GM12872 (cell line): ENCODE results near the gene PIAS1.

ENCODE experiments used
- TF ChIP-seq, protein P1 (sequence below): IDR thresholded peaks from 3 replicates; pipeline ENCODE4 v1.5.1; 2011; ENCODE audit warnings: low read depth, mild to moderate bottlenecking, low read length, moderate library complexity; ENCODE audit not compliant: insufficient read depth

PIAS1 gene

DNA sequence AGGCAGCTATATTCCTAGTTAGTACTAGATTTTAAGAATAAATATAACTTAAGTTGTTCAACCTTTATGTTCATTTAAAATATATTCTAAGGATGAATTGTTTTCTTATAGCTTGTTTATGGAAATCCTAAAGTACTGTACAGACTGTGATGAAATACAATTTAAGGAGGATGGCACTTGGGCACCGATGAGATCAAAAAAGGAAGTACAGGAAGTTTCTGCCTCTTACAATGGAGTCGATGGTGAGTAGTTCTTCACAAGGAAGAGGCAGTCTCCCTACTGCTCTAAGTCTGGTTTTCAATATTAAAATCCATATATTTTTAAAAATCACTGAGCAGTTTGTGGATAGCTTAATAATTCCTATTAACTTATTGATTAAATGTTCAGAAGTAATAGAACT is 121.4 kb downstream of the PIAS1 start:
- TF ChIP-seq, protein P1, sequence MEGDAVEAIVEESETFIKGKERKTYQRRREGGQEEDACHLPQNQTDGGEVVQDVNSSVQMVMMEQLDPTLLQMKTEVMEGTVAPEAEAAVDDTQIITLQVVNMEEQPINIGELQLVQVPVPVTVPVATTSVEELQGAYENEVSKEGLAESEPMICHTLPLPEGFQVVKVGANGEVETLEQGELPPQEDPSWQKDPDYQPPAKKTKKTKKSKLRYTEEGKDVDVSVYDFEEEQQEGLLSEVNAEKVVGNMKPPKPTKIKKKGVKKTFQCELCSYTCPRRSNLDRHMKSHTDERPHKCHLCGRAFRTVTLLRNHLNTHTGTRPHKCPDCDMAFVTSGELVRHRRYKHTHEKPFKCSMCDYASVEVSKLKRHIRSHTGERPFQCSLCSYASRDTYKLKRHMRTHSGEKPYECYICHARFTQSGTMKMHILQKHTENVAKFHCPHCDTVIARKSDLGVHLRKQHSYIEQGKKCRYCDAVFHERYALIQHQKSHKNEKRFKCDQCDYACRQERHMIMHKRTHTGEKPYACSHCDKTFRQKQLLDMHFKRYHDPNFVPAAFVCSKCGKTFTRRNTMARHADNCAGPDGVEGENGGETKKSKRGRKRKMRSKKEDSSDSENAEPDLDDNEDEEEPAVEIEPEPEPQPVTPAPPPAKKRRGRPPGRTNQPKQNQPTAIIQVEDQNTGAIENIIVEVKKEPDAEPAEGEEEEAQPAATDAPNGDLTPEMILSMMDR: no peak

DNA sequence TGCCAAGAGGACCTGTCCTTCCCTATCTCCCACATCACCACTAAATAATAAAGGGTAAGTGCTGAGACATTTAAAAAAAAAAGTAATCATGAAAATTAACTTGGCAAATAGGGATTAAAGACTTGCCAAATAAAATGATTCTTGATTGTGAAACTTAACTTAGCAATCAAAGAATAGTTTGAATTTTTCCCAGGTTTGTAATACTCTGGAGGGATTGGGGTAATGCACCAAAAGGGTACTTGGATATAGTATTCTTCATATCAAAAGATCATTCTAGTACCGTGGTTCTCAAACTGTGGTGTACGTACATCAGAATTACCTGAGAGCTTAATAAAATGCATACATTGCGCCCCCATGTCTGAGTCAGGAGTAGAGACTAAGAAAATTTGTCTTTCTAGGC is 122.5 kb downstream of the PIAS1 start:
- TF ChIP-seq, protein P1: no peak

DNA sequence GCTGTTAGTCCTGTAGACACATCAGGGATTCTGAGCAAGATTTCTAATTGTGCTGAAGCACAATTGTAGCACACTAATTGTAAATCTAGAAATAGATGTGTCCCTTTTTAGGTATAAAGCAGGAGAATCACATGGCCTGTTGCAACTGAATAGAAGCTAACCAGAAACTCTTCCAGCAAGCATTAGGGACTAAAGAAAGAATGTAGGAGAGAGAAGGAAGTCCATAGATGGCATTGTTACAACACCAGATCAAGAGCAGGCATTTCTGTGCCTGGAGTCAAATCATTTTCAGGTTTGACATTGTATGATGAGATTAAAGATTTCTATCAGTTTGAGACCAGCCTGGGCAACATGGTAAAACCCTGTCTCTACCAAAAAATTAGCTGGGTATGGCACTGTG is 123.6 kb downstream of the PIAS1 start:
- TF ChIP-seq, protein P1: no peak

DNA sequence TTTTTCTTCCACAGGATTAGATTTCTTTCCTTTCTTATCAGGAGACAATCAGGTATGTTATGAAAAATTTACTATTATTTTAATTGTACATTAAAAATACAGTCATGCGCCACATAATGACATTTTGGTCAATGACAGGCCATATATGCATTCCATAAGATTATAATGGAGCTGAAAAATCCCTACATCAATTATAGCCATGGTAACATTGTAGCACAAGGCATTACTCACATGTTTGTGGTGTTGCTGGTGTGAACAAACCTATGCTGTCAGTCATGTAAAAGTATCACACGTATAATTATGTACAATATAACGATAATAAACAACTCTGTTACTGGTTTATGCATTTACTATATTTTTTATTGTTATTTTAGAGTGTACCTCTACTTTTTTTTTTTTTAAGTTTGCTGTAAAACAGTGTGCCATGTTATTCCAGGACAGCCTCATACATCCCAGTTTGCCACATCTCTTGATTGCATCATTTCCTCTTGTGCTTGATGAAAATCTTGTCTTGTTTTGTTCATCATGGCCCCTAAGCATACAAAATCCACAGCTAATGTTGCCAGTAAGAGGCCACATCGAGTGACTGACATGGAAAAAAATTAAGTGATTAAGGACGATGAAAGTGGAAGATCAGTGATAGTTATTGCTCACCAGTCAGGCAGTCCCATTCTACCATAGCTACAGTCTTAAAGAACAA is 129.7 kb downstream of the PIAS1 start:
- TF ChIP-seq, protein P1: no peak

DNA sequence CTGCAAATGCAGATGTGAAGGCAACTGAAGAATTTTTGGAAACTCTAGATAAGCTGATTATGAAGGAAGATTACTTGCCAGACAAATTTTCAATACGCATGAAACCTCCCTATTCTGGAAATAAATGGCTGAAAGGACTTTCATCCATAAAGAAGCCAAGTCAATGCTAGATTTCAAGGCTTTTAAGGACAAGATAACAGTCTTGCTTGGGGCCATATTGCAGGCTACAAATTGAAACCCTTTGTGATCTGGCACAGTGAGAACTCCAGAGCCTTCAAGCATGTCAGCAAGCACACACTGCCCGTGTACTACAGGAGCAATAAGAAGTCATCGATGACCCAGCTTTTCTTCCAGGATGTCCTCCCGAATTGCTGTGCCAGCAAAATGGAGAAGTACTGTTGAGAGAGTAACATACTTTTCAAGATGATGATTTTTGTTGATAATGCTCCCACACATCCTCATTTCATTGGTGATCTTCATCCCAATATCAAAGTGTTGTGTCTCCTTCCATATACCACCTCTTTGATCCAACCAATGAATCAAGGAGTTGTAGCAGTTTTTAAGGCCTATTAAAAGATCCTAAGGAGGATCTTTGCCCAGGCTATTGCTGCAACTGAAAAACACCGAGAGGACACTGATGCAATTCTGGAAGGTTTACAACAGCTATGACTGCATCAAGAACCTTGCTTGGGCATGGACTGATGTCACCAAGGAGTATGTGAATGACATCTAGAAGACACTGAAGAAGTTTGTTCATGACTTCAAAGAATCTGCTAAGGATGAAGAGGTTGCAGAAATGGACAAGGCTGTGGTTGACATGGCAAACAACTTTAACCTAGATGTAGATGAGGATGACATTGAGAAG is 130.7 kb downstream of the PIAS1 start:
- TF ChIP-seq, protein P1: no peak

DNA sequence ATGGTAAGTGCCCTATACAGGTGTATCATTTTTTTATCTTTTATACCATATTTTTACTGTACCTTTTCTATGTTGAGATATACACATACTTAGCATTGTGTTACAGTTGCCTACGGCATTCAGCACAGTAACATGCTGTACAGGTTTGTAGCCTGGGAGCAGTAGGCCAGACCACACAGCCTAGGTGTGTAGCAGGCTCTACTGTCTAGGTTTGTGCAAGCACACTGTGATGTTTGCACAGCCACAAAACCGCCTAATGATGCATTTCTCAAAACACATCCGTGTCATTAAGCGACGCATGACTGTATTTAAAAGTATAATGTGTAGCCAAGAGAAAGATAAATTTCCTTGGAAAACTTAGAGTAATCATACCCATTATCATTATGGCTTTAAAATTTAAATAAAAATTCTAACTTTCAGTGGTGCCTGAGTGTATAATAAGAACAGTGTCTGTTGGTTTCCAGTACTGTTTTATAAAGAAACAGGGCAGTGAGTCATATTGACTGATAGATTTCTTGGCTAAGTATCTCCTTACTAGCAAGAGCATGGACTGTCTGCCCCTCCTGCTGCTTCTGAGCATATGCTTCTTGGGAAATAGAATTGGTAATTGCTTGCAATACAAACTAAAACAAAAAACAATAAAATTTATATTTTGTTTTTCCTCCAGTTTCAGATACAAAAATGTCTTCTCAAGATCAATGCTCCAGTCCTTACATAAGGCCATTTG is 132.7 kb downstream of the PIAS1 start:
- TF ChIP-seq, protein P1: no peak

DNA sequence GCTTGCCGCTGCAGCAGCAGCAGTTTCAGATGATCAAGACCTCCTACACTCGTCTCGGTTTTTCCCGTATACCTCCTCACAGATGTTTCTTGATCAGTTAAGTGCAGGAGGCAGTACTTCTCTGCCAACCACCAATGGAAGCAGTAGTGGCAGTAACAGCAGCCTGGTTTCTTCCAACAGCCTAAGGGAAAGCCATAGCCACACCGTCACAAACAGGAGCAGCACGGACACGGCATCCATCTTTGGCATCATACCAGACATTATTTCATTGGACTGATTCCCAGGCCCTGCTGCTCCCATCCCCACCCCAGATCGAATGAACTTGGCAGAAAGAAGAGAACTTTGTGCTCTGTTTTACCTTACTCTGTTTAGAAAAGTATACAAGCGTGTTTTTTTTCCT is 133.4 kb downstream of the PIAS1 start:
- TF ChIP-seq, protein P1: no peak
